Stomach (tissue), 4 donors: ENCODE results near the gene SPEM2.

Experiments used
- CTCF ChIP-seq, 7 experiments: fragments of 450-650 bp in 4 of 7; fragments of 200-600 bp in 3 of 7; sonication (generic) in 3 of 7; IDR thresholded peaks; one replicate each; pipeline ENCODE4 v1.5.1; 2016 to 2019; ENCODE audit warnings: antibody characterized with exemption in 7 of 7, control low read depth in 2 of 7, mild to moderate bottlenecking in 1 of 7
- POLR2A ChIP-seq, 4 donors: fragments of 450-650 bp; IDR thresholded peaks; one replicate each; pipeline ENCODE4 v1.6.1; 2016; ENCODE audit warnings: antibody characterized with exemption in 4 of 4, control low read depth in 2 of 4, mild to moderate bottlenecking in 1 of 4, moderate library complexity in 1 of 4

GRCh38 chr17:7471729-7472128 lies 46.3 kb downstream of the SPEM2 start:
- TF ChIP-seq CTCF (IDR thresholded peaks at IDR 0.05) (no peak), POLR2A (IDR thresholded peaks at IDR 0.05) (no peak)
